Retina (tissue), 1 donor: ENCODE results near the gene WDR53.
"Not testable (repeated sequence)": the region's sequence is repeated elsewhere in the genome, so short reads cannot be mapped to it uniquely, and the experiment has no call there.

Experiments
- DNase-seq: peaks from one replicate; pipeline ENCODE4 v3.0.0-alpha.2; 2016

The WDR53 gene

DNA sequence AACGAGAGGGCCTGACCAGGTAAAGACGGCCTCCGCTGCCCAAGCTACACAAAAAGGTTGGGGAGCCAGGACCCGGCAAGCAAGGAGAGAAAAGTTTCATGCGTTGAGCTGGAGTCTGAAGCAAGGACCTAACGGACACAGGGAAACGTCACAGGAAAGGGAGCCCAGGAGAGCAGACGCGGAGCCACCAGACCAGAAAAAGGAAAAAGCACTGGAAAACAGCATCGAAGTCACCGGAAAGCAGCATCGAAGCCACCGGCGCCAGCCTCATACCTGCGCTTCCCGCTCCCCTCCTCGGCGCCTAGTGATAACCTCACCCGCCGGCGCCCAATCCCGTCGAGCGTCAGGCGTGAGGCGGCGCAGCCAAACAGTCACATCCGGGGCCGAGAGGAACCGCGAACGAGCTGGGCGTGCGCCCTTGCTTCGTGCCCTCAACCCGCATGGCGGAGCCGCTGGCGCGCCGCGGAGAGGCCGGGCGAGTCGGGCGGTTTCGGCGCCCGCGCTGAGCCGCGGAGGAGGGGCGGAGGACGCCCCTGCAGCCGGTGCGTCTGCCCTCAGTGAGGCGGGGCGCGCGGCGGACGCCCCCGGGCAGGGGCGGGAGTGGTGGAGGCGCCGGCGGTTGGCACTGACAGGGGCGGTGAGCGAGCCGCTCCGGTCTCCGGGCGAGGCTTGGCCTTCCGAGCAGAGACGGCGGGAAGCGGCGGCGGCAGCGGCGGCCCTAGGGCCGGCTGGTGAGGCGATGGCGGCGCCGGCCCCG lies at the start of gene WDR53, which contains the start of gene FBXO45:
WDR53 (minus strand) TSS at position 309 of the 757 bp plus-strand sequence. CDS start 7,079 bp downstream, outside the sequence.
FBXO45 (plus strand) TSS at position 415 of the 757 bp plus-strand sequence; CDS start at position 740, 325 bp downstream.
- DNase-seq: peak; percentile 96

GRCh38 chr3:196617256-196617655 lies 48.9 kb upstream of the WDR53 start:
- no peak for DNase-seq

DNA sequence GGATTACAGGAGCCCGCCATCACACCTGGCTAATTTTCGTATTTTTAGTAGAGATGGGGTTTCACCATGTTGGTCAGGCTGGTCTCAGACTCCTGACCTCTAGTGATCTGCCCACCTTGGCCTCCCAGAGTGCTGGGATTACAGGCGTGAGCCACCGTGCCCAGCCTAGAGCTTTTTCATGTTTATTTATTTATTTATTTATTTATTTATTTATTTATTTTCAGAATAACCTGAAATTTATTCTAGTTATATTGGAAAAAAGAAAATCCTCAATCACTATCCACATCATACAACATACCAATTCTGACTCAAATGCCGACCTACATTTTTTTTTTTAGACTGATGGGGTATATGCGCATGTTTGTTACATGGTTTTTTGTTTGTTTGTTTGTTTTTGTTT lies 46.9 kb upstream of the WDR53 start:
- not testable (repeated sequence) for DNase-seq

DNA sequence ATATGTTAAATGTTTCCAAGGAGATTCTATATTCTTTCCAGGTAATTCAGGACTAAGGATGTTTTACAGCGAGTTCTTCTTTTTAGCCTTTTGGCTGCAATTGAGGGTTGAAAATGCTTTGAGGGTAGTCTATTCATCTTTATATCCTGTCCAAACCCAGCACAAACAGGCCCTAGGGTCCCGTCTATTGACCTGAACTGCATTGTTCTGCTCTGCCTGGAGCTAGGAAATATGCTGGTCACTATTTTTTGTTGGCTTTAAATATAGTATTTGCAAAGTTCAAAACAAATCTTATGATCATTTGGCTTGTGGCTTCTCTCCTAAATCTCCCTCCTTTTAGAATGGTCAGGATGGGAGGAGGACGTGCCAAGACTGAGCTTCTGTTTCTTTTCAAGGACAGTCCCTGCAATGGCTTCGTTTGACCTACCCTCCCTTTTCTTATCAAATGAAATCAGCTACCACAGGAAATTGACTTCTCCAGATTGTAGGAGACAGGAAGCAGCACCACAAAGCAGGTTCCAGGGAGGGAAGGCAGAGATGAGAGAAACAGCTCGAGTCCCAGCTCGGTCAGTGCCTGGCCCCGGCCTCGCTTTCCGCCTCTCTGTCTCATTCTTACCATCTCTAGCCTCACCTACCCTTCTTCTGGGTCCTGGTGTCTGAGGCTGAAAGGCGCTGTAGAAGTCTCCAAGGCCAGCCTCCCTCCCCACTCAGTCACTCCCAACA lies 43.6 kb upstream of the WDR53 start:
- no peak for DNase-seq

GRCh38 chr3:196609805-196610515 lies 41.6 kb upstream of the WDR53 start:
- DNase-seq: no peak

DNA sequence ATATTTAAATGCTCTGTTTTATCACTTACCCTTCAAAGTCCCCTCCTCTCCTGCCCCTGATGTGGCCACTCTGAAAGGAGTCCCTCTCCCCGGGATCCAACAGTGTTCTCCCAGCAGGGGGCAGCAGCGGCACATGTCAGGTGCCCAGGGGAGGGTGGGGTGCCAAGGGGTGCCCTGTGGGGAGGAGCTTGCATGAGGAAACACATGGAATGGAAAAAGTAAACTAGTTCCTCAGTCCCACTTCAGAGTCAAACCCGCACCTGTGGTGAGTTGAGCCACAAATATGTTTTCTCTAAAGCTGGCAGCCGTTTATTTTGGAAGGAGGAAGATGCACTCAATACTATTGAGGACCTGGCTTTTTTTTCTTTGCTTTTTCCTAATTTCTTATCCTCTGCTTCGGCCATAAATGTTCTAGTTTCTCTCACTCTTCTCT lies 41.0 kb upstream of the WDR53 start:
- DNase-seq: peak; percentile 62

GRCh38 chr3:196608693-196609092 lies 40.3 kb upstream of the WDR53 start:
- DNase-seq: no peak

GRCh38 chr3:196604548-196604947 lies 36.2 kb upstream of the WDR53 start:
- DNase-seq: peak; percentile 9

GRCh38 chr3:196603683-196604082 lies 35.3 kb upstream of the WDR53 start:
- DNase-seq: no peak

- DNase-seq: no peak
These were observed 34.3 kb upstream of the WDR53 start for GRCh38 chr3:196602673-196603072.

GRCh38 chr3:196600359-196600758 lies 32.0 kb upstream of the WDR53 start:
- DNase-seq: no peak

DNA sequence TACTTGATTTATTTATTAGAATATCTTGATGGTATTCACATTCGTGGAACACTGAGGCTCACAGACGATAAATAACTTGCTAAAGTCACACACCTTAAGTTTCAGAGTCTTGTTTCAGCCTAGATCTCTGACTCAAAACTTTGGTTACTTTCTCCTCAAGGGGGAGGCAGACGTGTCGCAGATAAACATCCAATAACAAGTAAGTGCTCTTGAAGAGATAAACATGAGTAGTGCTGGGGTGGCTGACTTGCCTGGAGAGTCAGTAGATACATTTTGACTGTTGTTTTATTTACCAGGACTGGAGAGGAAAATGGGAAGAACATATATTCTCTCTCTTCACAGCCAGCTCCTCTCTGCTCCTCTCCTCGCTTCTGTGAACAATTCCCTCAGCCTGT lies 31.4 kb upstream of the WDR53 start:
- DNase-seq: no peak

- not testable (repeated sequence) for DNase-seq
These were observed 29.8 kb upstream of the WDR53 start for GRCh38 chr3:196597971-196598733.

DNA sequence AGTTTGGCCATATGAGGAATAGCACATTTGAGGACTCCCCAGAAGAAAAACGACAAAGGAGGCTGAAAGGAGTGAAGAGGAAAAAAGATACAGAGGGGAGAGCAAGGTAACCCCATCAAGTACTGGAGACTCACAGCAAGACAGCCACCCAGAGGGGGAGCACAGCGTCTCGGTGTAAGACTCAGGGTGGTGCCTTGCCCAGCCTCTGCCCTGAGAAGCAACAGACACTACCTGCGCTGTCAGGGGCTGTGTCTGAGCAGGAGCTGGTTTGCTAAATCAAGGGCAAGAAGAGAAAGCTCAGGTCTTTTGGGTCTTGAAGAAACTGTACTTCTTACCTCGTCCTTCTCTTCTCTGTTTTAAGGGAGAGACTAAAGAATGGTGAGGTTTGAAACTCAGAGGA lies 28.0 kb upstream of the WDR53 start:
- no peak for DNase-seq

DNA sequence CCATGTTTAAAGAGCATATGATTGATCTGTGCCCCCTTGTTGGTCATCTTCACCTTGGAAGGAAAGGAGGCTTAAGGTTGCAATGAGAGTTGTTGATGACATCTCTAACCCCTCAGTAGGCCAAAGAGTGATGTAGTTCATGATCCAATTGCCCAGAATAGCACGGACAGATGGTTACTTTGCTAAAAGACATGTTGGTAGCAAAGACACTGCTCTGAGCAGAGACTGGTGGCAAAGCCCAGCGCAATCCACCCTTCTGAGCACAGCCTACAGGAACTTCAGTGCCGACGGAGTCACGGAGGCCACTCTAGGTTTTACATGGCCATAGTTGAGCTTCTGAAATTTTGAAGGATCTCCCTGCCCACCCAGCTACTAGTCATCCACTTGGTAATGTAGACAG lies 21.9 kb upstream of the WDR53 start:
- DNase-seq: no peak

DNA sequence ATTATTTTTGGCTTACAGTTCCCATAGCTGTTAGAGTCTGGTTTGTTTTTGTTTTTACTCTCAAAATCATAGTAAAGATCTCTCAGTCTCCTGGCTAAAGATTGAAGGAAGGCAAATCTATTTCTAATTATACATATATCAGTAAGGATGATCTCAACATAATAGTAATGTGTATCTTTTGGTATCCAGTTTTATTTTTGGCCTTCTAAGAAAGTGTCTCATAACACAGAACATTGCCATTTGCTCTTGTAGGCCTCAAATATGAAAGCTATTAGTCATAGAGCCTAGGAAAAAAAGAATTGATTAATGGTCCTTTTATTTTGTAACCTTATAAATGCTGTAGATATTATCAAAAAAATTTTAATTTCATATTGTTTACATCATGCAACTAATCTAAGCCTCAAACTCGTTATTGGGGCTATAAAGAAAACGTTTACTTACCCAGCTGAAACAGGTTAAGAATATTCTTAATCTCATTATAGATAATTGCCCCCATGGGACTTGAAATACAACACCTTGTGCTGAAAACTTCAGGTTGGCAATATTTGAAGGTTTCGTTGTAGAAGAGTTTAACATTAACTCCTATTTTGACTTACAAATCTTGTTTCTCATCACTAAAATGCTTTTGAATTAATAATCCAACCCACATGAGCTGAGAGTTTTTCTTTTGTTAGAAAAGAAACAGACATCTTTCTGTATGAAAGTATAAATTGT lies 16.8 kb upstream of the WDR53 start:
- no peak for DNase-seq

GRCh38 chr3:196572389-196572788 lies 4.0 kb upstream of the WDR53 start:
- no peak for DNase-seq

DNA sequence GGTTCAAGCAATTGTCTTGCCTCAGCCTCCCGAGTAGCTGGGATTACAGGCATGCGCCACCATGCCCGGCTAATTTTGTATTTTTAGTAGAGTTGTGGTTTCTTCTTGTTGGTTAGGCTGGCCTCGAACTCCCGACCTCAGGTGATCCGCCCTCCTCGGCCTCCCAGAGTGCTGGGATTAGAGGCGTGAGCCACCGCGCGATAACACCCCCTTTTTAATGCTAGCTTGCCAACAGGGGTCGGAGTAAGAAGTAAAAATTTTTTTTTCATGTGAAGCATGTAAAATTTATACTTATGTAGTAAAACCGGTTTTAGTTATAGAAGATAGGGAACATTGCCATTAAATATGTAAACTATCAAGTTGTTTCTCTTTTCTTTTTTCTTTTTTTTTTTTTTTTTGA lies 2.0 kb upstream of the WDR53 start:
- DNase-seq: not testable (repeated sequence)

- DNase-seq: peak; percentile 50
These were observed 706 bp upstream of the WDR53 start for GRCh38 chr3:196569003-196569516.

GRCh38 chr3:196563721-196564225 lies 4.6 kb downstream of the WDR53 start:
- no peak for DNase-seq

DNA sequence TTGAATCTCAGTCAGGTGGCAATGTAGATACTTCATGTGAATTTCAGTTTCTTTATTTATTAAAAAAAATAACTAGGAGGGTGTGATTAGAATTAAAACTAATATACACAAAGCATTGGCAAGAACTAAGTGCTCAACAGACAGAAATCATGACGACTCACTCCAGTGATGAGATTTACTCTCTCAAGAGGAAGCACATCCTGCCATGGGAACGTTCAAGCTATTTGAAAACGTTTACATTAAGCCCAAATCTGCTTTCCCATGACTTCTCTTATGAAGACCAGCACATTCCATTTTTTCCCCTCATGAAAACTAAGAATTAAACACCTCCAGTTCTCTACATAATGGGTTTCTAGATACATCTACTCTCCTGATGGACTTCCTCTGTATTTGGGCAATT lies 8.5 kb downstream of the WDR53 start:
- no peak for DNase-seq

DNA sequence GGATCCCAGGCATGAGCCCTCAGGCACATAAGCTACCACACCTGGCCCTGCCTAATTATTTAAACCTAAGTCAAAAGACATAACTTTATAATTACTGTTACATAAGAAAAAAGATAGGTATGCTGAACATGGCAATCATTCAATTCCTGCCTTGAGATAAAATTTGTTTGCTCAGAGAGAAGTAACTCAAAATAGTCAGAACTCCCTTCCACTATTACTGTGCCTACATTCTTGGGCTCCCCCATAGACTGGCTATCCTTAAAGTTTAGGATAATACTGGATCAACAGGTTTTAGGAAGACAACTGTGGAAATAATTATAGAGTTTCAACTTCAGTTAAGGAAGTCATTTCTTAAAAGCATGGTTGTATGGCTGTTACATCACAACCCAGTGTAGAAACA lies 9.9 kb downstream of the WDR53 start:
- no peak for DNase-seq
